ENCODE data around the gene LENEP. TPM values are rescaled to one million over a fixed set of nuclear protein-coding genes. Genes with fewer than 3 reads are reported as not detected.

The LENEP gene
- total and polyA plus RNA-seq, 2 of the 8 experiments (the other 6 are each of a cell fraction or from before 2014, with no cell fraction given): 1.3 TPM; not detected in 1

DNA sequence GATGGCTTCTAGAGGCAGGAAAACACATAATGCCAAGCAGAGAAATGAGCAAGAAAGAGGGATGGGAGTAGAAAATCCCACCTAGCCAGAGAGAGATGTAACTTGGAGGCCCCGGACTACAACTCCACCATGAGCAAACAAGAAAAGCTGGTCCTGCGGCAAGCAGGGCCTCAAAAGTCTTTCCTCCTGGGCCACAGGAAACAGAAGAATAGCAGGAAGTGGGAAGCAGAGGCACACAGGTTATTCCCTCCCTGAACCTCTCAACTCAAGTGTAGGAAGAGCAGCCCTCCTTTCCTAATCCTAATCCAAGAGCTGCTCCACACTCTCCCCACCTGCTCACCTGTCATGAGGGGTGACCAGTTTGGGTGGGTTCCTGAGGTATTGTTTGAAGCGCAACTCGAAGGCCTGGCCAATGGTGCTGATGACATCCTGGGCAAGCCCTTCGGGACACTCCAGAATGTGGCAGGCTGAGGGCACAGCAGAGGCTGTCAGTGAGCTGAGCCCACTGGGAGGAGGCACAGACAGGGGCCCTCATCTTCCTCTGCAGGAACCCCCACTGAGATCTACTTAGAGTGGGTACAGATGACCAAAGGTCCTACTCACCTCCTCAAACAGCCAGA is 25.9 kb upstream of the LENEP start (continued):
- TF ChIP-seq RAD21 (IDR thresholded peaks at IDR 0.05 in 1 of 2, conservative IDR thresholded peaks at IDR 0.05 in 1 of 2; ENCODE audit: low read depth in 2 of 2, low read length in 2 of 2) (no peak), BRCA1 (IDR thresholded peaks at IDR 0.05; ENCODE audit: low read depth, low read length) (no peak), TEAD4 (IDR thresholded peaks at IDR 0.05; ENCODE audit: low read depth, low read length) (no peak)
- TF ChIP-seq, protein P1, sequence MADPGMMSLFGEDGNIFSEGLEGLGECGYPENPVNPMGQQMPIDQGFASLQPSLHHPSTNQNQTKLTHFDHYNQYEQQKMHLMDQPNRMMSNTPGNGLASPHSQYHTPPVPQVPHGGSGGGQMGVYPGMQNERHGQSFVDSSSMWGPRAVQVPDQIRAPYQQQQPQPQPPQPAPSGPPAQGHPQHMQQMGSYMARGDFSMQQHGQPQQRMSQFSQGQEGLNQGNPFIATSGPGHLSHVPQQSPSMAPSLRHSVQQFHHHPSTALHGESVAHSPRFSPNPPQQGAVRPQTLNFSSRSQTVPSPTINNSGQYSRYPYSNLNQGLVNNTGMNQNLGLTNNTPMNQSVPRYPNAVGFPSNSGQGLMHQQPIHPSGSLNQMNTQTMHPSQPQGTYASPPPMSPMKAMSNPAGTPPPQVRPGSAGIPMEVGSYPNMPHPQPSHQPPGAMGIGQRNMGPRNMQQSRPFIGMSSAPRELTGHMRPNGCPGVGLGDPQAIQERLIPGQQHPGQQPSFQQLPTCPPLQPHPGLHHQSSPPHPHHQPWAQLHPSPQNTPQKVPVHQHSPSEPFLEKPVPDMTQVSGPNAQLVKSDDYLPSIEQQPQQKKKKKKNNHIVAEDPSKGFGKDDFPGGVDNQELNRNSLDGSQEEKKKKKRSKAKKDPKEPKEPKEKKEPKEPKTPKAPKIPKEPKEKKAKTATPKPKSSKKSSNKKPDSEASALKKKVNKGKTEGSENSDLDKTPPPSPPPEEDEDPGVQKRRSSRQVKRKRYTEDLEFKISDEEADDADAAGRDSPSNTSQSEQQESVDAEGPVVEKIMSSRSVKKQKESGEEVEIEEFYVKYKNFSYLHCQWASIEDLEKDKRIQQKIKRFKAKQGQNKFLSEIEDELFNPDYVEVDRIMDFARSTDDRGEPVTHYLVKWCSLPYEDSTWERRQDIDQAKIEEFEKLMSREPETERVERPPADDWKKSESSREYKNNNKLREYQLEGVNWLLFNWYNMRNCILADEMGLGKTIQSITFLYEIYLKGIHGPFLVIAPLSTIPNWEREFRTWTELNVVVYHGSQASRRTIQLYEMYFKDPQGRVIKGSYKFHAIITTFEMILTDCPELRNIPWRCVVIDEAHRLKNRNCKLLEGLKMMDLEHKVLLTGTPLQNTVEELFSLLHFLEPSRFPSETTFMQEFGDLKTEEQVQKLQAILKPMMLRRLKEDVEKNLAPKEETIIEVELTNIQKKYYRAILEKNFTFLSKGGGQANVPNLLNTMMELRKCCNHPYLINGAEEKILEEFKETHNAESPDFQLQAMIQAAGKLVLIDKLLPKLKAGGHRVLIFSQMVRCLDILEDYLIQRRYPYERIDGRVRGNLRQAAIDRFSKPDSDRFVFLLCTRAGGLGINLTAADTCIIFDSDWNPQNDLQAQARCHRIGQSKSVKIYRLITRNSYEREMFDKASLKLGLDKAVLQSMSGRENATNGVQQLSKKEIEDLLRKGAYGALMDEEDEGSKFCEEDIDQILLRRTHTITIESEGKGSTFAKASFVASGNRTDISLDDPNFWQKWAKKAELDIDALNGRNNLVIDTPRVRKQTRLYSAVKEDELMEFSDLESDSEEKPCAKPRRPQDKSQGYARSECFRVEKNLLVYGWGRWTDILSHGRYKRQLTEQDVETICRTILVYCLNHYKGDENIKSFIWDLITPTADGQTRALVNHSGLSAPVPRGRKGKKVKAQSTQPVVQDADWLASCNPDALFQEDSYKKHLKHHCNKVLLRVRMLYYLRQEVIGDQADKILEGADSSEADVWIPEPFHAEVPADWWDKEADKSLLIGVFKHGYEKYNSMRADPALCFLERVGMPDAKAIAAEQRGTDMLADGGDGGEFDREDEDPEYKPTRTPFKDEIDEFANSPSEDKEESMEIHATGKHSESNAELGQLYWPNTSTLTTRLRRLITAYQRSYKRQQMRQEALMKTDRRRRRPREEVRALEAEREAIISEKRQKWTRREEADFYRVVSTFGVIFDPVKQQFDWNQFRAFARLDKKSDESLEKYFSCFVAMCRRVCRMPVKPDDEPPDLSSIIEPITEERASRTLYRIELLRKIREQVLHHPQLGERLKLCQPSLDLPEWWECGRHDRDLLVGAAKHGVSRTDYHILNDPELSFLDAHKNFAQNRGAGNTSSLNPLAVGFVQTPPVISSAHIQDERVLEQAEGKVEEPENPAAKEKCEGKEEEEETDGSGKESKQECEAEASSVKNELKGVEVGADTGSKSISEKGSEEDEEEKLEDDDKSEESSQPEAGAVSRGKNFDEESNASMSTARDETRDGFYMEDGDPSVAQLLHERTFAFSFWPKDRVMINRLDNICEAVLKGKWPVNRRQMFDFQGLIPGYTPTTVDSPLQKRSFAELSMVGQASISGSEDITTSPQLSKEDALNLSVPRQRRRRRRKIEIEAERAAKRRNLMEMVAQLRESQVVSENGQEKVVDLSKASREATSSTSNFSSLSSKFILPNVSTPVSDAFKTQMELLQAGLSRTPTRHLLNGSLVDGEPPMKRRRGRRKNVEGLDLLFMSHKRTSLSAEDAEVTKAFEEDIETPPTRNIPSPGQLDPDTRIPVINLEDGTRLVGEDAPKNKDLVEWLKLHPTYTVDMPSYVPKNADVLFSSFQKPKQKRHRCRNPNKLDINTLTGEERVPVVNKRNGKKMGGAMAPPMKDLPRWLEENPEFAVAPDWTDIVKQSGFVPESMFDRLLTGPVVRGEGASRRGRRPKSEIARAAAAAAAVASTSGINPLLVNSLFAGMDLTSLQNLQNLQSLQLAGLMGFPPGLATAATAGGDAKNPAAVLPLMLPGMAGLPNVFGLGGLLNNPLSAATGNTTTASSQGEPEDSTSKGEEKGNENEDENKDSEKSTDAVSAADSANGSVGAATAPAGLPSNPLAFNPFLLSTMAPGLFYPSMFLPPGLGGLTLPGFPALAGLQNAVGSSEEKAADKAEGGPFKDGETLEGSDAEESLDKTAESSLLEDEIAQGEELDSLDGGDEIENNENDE (IDR thresholded peaks at IDR 0.05; ENCODE audit: insufficient replicate concordance, low read length): no peak
